ENCODE results near the gene PLEK2. TPM values are rescaled to one million over a fixed set of nuclear protein-coding genes. Genes with fewer than 3 reads are reported as not detected.

Gene PLEK2
- total RNA-seq, 1 donor from 2014 or later, result not detected

GRCh38 chr14:67405771-67406170, 6.2 kb downstream of the PLEK2 start:
- intact Hi-C loops (cut with micrococcal nuclease), result no loop called here
- Histone ChIP-seq H3K27me3 (ENCODE audit: low read depth) (peaks cover 2% of the 10 kb centered on the region), H3K36me3 (no peaks in the 10 kb centered on the region), H3K9me3 (replicated peaks) (peaks cover 4% of the 10 kb centered on the region), H3K27ac (replicated peaks) (no peak overlapping the region), H3K4me3 (no peak overlapping the region), H3K4me1 (no peaks in the 10 kb centered on the region)
- TF ChIP-seq, protein P1, sequence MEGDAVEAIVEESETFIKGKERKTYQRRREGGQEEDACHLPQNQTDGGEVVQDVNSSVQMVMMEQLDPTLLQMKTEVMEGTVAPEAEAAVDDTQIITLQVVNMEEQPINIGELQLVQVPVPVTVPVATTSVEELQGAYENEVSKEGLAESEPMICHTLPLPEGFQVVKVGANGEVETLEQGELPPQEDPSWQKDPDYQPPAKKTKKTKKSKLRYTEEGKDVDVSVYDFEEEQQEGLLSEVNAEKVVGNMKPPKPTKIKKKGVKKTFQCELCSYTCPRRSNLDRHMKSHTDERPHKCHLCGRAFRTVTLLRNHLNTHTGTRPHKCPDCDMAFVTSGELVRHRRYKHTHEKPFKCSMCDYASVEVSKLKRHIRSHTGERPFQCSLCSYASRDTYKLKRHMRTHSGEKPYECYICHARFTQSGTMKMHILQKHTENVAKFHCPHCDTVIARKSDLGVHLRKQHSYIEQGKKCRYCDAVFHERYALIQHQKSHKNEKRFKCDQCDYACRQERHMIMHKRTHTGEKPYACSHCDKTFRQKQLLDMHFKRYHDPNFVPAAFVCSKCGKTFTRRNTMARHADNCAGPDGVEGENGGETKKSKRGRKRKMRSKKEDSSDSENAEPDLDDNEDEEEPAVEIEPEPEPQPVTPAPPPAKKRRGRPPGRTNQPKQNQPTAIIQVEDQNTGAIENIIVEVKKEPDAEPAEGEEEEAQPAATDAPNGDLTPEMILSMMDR (IDR thresholded peaks at IDR 0.05; ENCODE audit: borderline replicate concordance), result no peak
- DNase-seq, result no peak

DNA sequence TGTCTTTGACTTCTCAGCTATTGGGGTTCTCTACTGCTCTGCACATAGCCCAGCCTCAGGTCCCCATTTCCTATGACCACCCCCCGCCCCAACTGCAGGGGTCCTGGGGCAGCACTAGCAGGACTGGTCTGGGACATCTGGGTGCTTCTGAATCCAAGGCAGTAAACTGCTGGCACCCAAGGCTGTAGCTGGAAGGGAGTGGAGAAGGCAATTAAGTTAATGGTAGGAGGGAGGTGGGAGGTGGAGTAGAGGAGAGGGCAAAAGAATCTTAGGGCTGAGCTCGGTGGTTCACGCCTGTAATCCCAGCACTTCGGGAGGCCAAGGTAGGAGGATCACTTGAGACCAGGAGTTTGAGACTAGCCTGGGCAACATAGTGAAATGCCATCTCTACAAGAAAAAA, 11.5 kb downstream of the PLEK2 start:
- Histone ChIP-seq H3K9me3 (replicated peaks) (peaks cover 4% of the 10 kb centered on the region), H3K27me3 (ENCODE audit: low read depth) (no peaks in the 10 kb centered on the region), H3K27ac (replicated peaks) (no peak overlapping the region), H3K4me1 (no peaks in the 10 kb centered on the region), H3K4me3 (no peak overlapping the region), H3K36me3 (no peaks in the 10 kb centered on the region)
- intact Hi-C loops (cut with micrococcal nuclease), result no loop called here
- no peak for DNase-seq
- TF ChIP-seq, protein P1 (IDR thresholded peaks at IDR 0.05; ENCODE audit: borderline replicate concordance), result no peak

GRCh38 chr14:67397536-67397935, 14.4 kb downstream of the PLEK2 start:
- Histone ChIP-seq H3K36me3 (no peaks in the 10 kb centered on the region), H3K9me3 (replicated peaks) (peaks cover 1% of the 10 kb centered on the region), H3K4me3 (no peak overlapping the region), H3K4me1 (no peaks in the 10 kb centered on the region), H3K27ac (replicated peaks) (no peak overlapping the region), H3K27me3 (ENCODE audit: low read depth) (no peaks in the 10 kb centered on the region)
- intact Hi-C loops (cut with micrococcal nuclease), result no loop called here
- TF ChIP-seq, protein P1 (IDR thresholded peaks at IDR 0.05; ENCODE audit: borderline replicate concordance), result no peak
- DNase-seq, result no peak

- Histone ChIP-seq H3K36me3 (no peaks in the 10 kb centered on the region), H3K27ac (replicated peaks) (no peak overlapping the region), H3K4me1 (no peaks in the 10 kb centered on the region), H3K4me3 (no peak overlapping the region), H3K27me3 (ENCODE audit: low read depth) (no peaks in the 10 kb centered on the region), H3K9me3 (replicated peaks) (no peaks in the 10 kb centered on the region)
- DNase-seq, result no peak
- intact Hi-C loops (cut with micrococcal nuclease), result no loop called here
- TF ChIP-seq, protein P1 (IDR thresholded peaks at IDR 0.05; ENCODE audit: borderline replicate concordance), result no peak
Measured at GRCh38 chr14:67396381-67396970, 15.5 kb downstream of the PLEK2 start.

DNA sequence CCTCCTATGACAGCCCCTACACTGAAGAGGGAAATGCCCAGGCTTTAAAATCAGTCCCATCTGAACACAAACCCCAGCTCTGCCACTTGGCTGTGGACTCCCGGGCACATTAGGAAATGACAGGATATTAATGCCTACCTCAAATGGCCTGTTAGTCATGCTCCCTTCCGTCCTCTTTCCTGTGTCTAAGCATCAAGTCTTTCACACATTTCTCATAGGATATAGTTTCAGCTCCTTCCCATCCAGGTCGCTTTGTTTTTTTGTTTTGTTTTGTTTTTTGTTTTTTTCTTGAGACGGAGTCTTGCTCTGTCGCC, 16.1 kb downstream of the PLEK2 start:
- intact Hi-C loops (cut with micrococcal nuclease), result no loop called here
- TF ChIP-seq, protein P1 (IDR thresholded peaks at IDR 0.05; ENCODE audit: borderline replicate concordance), result no peak

More for the DNA sequence above, 16.1 kb downstream of the PLEK2 start:
- no peak overlapping the region for H3K4me3 ChIP-seq
- no peak overlapping the region for H3K27ac ChIP-seq (replicated peaks)
- H3K9me3 ChIP-seq (replicated peaks), result no peaks in the 10 kb centered on the region
- H3K36me3 ChIP-seq, result no peaks in the 10 kb centered on the region
- no peak for DNase-seq
- no peaks in the 10 kb centered on the region for H3K27me3 ChIP-seq (ENCODE audit: low read depth)
- no peaks in the 10 kb centered on the region for H3K4me1 ChIP-seq

All from left ventricle myocardium inferior (tissue), 1 donor.